ENCODE measurements around the gene WNT5A. TPM values are rescaled to one million over a fixed set of nuclear protein-coding genes. Genes with fewer than 3 reads are reported as not detected.

Gene WNT5A
- total RNA-seq, 1 experiment from 2014 or later: 21.7 TPM

GRCh38 chr3:55442861-55443260, 44.2 kb downstream of the WNT5A start:
- Histone ChIP-seq H3K4me3 (no peak overlapping the region), H3K9me3 (no peaks in the 10 kb centered on the region), H3K27me3 (no peaks in the 10 kb centered on the region), H3K36me3 (no peaks in the 10 kb centered on the region)
- DNase-seq: no peak

DNA sequence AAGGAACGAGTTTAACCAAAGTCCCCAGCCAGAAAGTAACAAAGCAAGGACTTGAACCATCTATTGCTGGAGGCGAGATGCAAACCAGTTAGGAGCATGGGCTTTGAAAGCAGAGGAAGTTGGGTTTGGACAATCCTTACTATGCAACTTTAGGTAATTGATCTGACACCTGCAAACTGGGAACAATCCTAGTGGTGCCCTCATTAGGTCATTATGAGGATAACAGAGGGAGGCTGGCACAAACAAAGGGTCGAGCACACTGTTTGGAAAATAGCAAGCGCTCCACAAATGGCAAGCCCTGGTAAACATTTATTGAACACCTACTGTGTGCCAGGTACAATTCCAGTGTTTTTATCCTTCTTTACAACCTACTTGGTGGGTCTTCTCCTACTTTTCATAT, 45.6 kb downstream of the WNT5A start:
- Histone ChIP-seq H3K4me3 (no peak overlapping the region), H3K36me3 (no peaks in the 10 kb centered on the region), H3K27me3 (no peaks in the 10 kb centered on the region), H3K9me3 (no peaks in the 10 kb centered on the region)
- DNase-seq: no peak

DNA sequence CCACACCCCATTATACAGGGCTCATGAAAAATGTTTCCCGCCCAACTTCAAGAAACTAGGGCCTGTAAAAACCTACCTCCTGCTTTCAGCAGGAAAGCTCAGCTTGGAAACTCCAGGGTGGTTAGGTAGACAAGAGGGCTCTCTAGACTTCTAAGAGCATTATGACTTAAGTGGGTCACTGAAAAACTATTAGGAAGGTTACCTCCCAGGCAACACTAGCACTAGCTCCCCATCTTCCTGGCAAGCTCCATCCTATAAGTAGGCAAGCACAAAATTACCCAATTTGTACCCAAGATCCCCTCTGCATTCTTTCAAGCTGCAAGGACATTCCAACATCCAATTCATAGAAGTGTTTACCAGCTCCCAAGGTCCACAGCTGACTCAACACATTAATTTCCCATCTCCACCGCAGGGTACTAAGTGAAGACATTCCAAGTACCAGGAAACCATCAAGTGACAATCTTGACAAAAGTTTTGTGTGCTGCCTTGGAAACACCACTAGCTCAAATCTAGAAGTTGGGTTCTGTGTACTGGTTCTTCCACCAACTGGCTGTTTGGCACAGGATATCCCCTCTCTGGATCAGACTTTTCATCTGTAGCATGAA, 46.9 kb downstream of the WNT5A start:
- Histone ChIP-seq H3K36me3 (no peaks in the 10 kb centered on the region), H3K9me3 (no peaks in the 10 kb centered on the region), H3K4me3 (no peak overlapping the region), H3K27me3 (no peaks in the 10 kb centered on the region)
- DNase-seq: no peak

GRCh38 chr3:55439657-55440056, 47.4 kb downstream of the WNT5A start:
- H3K9me3 ChIP-seq: no peaks in the 10 kb centered on the region
- H3K27me3 ChIP-seq: no peaks in the 10 kb centered on the region
- no peak for DNase-seq
- H3K4me3 ChIP-seq: no peak overlapping the region
- H3K36me3 ChIP-seq: no peaks in the 10 kb centered on the region

DNA sequence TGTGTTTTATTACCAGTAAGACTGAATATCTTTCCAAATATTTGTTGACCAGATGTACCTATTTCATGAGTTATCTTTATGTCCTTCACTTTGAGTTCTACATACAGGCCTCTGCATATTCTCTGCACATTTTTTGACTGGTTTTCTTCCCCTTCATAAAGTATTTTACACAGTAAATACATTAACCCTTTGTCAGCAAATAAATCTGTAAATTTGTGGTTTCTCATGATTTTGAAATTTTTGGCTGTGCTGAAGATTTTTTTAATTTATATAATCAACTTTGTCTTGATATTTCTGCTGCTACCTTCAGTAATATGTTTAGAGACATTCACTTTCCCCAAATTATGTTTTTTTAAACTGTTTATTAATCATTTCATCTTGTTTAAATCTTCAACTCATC, 50.5 kb downstream of the WNT5A start:
- no peak overlapping the region for H3K4me3 ChIP-seq
- H3K9me3 ChIP-seq: no peaks in the 10 kb centered on the region
- no peaks in the 10 kb centered on the region for H3K36me3 ChIP-seq
- no peak for DNase-seq
- H3K27me3 ChIP-seq: no peaks in the 10 kb centered on the region

- no peaks in the 10 kb centered on the region for H3K36me3 ChIP-seq
- H3K4me3 ChIP-seq: no peak overlapping the region
- no peak for DNase-seq
- H3K9me3 ChIP-seq: no peaks in the 10 kb centered on the region
- H3K27me3 ChIP-seq: no peaks in the 10 kb centered on the region
These were observed 51.6 kb downstream of the WNT5A start for GRCh38 chr3:55435491-55435890.

GRCh38 chr3:55434789-55435188, 52.3 kb downstream of the WNT5A start:
- Histone ChIP-seq H3K36me3 (no peaks in the 10 kb centered on the region), H3K27me3 (no peaks in the 10 kb centered on the region), H3K9me3 (no peaks in the 10 kb centered on the region), H3K4me3 (no peak overlapping the region)
- peak; percentile 12 for DNase-seq

- H3K27me3 ChIP-seq: no peaks in the 10 kb centered on the region
- H3K4me3 ChIP-seq: no peak overlapping the region
- H3K36me3 ChIP-seq: no peaks in the 10 kb centered on the region
- H3K9me3 ChIP-seq: no peaks in the 10 kb centered on the region
- DNase-seq: no peak
These were observed 56.1 kb downstream of the WNT5A start for GRCh38 chr3:55431041-55431440.

GRCh38 chr3:55427739-55428138, 59.4 kb downstream of the WNT5A start:
- no peak for DNase-seq
- H3K36me3 ChIP-seq: no peaks in the 10 kb centered on the region
- H3K9me3 ChIP-seq: no peaks in the 10 kb centered on the region
- no peaks in the 10 kb centered on the region for H3K27me3 ChIP-seq
- no peak overlapping the region for H3K4me3 ChIP-seq

DNA sequence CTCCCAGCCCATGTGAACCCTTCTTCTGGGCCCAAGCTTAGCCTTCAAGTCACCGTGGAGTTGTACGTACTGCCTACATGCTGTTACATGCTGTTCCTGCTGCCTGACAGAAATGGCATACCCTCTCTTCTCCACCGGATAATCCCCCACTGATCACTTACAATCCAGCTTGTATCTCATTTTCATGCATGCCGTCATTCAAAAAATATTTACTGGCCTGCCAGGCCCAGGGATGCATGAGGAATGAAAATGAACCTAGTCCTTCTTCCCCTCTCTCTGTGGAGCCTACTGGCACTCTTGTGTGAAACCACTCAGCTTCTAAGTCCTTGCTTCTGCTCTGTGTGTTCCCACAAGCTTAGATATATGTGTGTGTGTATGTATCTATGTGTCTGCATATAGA, 60.6 kb downstream of the WNT5A start:
- no peak for DNase-seq
- H3K36me3 ChIP-seq: no peaks in the 10 kb centered on the region
- no peaks in the 10 kb centered on the region for H3K27me3 ChIP-seq

DNA sequence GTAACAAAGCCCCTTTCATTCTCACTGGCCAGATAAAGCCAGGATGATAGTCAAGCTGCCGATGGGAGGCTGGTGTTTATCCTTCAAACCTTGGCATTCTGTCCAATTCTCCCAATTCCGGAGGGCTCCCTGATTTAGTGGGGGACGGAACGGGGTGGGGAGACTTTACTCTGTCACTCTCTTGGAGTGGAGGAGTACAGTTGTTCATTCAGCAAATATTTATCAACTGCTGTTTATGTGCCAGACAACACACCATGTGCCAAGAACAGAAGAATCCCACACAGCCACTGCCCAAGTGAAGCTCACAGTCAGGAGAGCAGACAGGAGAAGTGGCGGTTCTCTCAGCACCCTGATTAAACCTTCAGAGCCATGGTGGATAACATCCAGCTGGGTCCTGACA, 63.3 kb downstream of the WNT5A start:
- Histone ChIP-seq H3K9me3 (peaks cover 2% of the 10 kb centered on the region; the same call in 1 of the 2 replicates), H3K27me3 (no peaks in the 10 kb centered on the region), H3K4me3 (no peak overlapping the region), H3K36me3 (no peaks in the 10 kb centered on the region)
- no peak for DNase-seq

More for the DNA sequence above, 60.6 kb downstream of the WNT5A start:
- Histone ChIP-seq H3K4me3 (no peak overlapping the region), H3K9me3 (no peaks in the 10 kb centered on the region)

DNA sequence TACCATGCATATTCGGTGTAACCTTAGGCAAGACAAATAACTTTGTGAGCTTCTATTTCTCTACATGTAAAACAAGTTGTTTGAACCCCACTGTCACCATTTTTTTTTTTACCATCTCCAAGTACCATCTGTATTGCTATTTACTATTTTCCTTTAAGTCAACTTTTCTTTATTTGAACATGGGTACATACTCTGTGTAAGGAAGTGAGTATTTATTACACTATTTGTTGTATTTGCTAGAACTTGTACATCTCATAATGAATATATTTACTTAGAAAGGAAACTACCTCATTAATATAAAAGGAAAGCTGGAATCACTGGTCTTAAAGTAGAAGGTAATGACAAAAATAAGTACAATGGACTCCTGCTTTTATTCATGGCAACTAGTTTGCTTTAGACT, 69.9 kb downstream of the WNT5A start:
- DNase-seq: no peak
- Histone ChIP-seq H3K36me3 (no peaks in the 10 kb centered on the region), H3K27me3 (no peaks in the 10 kb centered on the region), H3K4me3 (no peak overlapping the region), H3K9me3 (peaks cover 7% of the 10 kb centered on the region)

GRCh38 chr3:55416331-55416821, 70.7 kb downstream of the WNT5A start:
- no peak overlapping the region for H3K4me3 ChIP-seq
- DNase-seq: peak; percentile 97
- no peaks in the 10 kb centered on the region for H3K27me3 ChIP-seq
- H3K9me3 ChIP-seq: peaks cover 7% of the 10 kb centered on the region
- no peaks in the 10 kb centered on the region for H3K36me3 ChIP-seq

Data from MG63 (cell line).